ENCODE results near the gene ADH4.

Gene ADH4

GRCh38 chr4:99078931-99079624, 65.0 kb downstream of the ADH4 start:
- no peak for TF ChIP-seq CTCF (IDR thresholded peaks at IDR 0.05; ENCODE audit: insufficient read depth, low read length, poor library complexity, severe bottlenecking)
- Histone ChIP-seq H3K4me3 (replicated peaks; ENCODE audit: low read depth, low read length) (no peak overlapping the region), H3K36me3 (ENCODE audit: control insufficient read depth, insufficient read depth, low read length) (peaks cover 13% of the 10 kb centered on the region), H3K27me3 (replicated peaks; ENCODE audit: control insufficient read depth, insufficient read depth, low read length) (no peaks in the 10 kb centered on the region)
- DNase-seq (ENCODE audit: extremely low read depth, insufficient read length) = no peak

- Histone ChIP-seq H3K36me3 (ENCODE audit: control insufficient read depth, insufficient read depth, low read length) (peaks cover 13% of the 10 kb centered on the region), H3K27me3 (replicated peaks; ENCODE audit: control insufficient read depth, insufficient read depth, low read length) (no peaks in the 10 kb centered on the region), H3K4me3 (replicated peaks; ENCODE audit: low read depth, low read length) (no peak overlapping the region)
- TF ChIP-seq CTCF (IDR thresholded peaks at IDR 0.05; ENCODE audit: insufficient read depth, low read length, poor library complexity, severe bottlenecking) = no peak
- no peak for DNase-seq (ENCODE audit: extremely low read depth, insufficient read length)
Observed at GRCh38 chr4:99078336-99078735, 65.8 kb downstream of the ADH4 start.

- no peaks in the 10 kb centered on the region for H3K27me3 ChIP-seq (replicated peaks; ENCODE audit: control insufficient read depth, insufficient read depth, low read length)
- peaks cover 13% of the 10 kb centered on the region for H3K36me3 ChIP-seq (ENCODE audit: control insufficient read depth, insufficient read depth, low read length)
- no peak for DNase-seq (ENCODE audit: extremely low read depth, insufficient read length)
- no peak for TF ChIP-seq CTCF (IDR thresholded peaks at IDR 0.05; ENCODE audit: insufficient read depth, low read length, poor library complexity, severe bottlenecking)
- no peak overlapping the region for H3K4me3 ChIP-seq (replicated peaks; ENCODE audit: low read depth, low read length)
Observed at GRCh38 chr4:99077177-99077576, 66.9 kb downstream of the ADH4 start.

GRCh38 chr4:99076292-99076976, 67.7 kb downstream of the ADH4 start:
- H3K4me3 ChIP-seq (replicated peaks; ENCODE audit: low read depth, low read length) = no peak overlapping the region
- H3K36me3 ChIP-seq (ENCODE audit: control insufficient read depth, insufficient read depth, low read length) = peaks cover 13% of the 10 kb centered on the region
- no peak for TF ChIP-seq CTCF (IDR thresholded peaks at IDR 0.05; ENCODE audit: insufficient read depth, low read length, poor library complexity, severe bottlenecking)

GRCh38 chr4:99074816-99075215, 69.3 kb downstream of the ADH4 start:
- no peak for TF ChIP-seq CTCF (IDR thresholded peaks at IDR 0.05; ENCODE audit: insufficient read depth, low read length, poor library complexity, severe bottlenecking)

More at GRCh38 chr4:99076292-99076976, 67.7 kb downstream of the ADH4 start:
- H3K27me3 ChIP-seq (replicated peaks; ENCODE audit: control insufficient read depth, insufficient read depth, low read length) = no peaks in the 10 kb centered on the region
- no peak for DNase-seq (ENCODE audit: extremely low read depth, insufficient read length)

More at GRCh38 chr4:99074816-99075215, 69.3 kb downstream of the ADH4 start:
- no peaks in the 10 kb centered on the region for H3K27me3 ChIP-seq (replicated peaks; ENCODE audit: control insufficient read depth, insufficient read depth, low read length)
- peaks cover 8% of the 10 kb centered on the region for H3K36me3 ChIP-seq (ENCODE audit: control insufficient read depth, insufficient read depth, low read length)
- H3K4me3 ChIP-seq (replicated peaks; ENCODE audit: low read depth, low read length) = no peak overlapping the region
- DNase-seq (ENCODE audit: extremely low read depth, insufficient read length) = no peak
